ENCODE results near the gene ZC3H13.

GRCh38 chr13:46094478-46094877, 41.9 kb upstream of the ZC3H13 start:
- no peak for TF ChIP-seq CTCF (IDR thresholded peaks at IDR 0.05)
- no peak for TF ChIP-seq POLR2AphosphoS5 (IDR thresholded peaks at IDR 0.05)
- no peak for TF ChIP-seq POLR2A (IDR thresholded peaks at IDR 0.05)

All from gastroesophageal sphincter (tissue), 3 donors.